ENCODE data around the gene FCGBP.
"Not testable (repeated sequence)": the region's sequence is repeated elsewhere in the genome, so short reads cannot be mapped to it uniquely, and the experiment has no call there.

The FCGBP gene

DNA sequence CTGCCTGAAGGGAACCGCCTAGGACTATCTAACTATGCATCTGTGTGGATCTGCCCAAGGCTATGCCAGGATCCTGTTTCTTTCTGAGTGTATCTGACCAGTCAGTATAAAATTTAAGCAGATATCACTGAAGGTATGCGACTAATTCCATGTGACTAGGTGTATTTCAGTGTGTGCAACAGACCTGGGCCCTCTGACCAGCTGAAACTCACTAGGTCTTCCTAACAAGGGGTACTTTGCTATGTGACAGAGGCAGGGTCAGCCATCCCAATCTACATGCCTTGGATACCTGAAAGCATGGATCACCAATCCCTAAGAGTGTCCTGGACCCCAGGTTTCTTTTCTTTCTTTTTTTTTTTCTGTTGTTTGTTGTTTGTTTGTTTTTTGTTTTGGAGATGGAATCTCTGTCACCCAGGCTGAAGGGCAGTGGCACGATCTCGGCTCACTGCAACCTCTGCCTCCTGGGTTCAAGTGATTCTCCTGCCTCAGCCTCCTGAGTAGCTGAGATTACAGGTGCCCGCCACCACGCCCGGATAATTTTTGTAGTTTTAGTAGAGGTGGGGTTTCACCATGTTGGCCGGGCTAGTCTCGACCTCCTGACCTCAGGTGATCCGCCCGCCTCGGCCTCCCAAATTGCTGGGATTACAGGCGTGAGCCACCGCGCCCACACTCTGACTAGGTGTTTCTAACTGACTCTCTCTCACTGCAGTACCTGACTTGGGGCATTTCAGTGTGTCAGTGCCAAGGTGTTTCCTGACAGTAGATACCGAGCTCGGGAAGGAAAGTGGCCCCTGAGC lies 43.5 kb downstream of the FCGBP start:
- DNase-seq (ENCODE audit: low read depth in 2 of 2), result no peak

DNA sequence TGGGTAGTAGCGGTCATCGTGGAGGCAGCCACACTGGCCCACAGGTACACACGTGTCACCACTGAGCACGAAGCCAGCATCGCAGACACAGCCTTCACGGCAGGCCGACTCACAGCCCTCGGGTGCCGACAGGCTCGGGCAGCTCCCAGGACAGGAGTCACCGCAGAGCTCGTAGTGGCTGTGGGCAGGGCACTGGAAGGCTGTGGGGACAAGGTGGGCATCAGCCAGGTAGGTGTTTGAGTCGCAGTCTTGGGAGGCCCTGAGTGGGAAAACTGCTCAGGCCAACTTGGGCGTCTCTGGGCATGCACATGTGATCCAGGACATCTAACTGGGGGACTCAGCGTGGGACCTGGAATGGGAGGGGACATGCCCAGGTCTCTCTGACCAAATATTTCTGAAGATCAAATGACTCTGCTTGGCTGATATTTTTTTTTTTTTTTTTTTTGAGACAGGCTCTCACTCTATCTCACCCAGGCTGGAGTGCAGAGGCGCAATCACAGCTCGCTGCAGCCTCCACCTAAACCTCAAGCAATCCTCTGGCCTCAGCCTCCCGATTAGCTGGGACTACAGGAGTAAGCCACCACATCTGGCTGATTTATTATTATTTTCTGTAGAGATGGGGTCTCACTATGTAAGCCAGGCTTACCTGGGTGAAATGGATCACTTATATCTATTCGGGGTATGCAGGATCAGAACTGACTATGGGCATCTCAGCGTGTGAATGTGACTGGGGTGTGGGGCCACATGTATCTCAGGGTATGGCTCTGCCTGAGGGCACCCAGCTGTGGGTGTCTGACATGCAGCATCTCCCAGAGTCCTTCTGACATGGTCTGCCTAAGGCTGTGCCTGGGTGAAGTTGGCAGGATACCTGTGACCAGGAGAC lies 44.3 kb downstream of the FCGBP start:
- not testable (repeated sequence) for DNase-seq (ENCODE audit: low read depth in 2 of 2)

DNA sequence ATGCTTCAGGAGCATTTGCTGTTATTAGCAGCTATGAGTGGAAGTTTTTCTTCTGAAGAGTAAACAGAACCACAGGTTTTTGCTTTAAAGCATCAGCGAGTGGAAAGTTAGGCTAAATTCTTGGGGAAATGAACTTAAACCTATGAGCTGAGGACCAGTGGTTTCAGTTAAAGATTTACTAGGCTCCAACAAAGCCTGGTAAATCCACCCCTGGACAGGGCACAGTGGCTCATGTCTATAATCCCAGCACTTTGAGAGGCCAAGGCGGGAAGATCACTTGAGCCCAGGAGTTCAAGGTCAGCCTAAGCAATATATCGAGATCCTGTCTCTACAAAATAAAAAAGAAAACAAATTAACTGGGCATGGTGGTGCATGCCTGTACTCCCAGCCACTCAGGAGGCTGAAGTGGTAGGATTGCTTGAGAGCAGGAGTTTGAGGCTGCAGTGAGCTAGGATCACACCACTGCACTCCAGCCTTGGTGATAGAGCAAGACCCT lies 46.9 kb downstream of the FCGBP start:
- DNase-seq (ENCODE audit: low read depth in 2 of 2), result not testable (repeated sequence)

- DNase-seq (ENCODE audit: low read depth in 2 of 2), result not testable (repeated sequence)
These were observed 48.4 kb downstream of the FCGBP start for GRCh38 chr19:39885821-39886554.

DNA sequence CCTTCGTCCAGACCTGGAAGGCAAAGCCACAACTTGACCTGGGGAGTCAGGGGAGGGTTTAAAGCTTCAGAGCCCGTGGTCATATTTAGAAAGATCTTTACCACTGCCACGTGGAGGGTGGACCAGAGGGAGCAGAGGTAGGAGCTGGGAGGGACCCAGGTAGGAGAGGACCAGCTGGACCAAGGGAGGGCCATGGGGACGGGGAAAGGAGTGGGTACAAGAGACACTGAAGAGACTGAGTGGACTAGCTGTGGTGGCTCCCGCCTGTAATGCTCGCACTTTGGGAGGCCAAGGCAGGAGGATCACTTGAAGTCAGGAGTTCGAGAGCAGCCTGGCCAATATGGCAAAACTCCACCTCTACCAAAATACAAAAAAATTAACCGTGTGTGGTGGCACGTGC lies 49.7 kb downstream of the FCGBP start:
- DNase-seq (ENCODE audit: low read depth in 2 of 2), result not testable (repeated sequence)
